HG03558 (cell line): ENCODE data around the gene SLC12A7.
"Not testable (repeated sequence)": the region's sequence is repeated elsewhere in the genome, so short reads cannot be mapped to it uniquely, and the experiment has no call there.

Experiments
- ATAC-seq: cut with Tn5 transposase; IDR thresholded peaks from one replicate; pipeline ENCODE4 v1.9.1; 2021; ENCODE audit warnings: moderate number of reproducible peaks; ENCODE audit not compliant: unreplicated experiment; ENCODE audit errors: extremely low read depth

SLC12A7 gene

DNA sequence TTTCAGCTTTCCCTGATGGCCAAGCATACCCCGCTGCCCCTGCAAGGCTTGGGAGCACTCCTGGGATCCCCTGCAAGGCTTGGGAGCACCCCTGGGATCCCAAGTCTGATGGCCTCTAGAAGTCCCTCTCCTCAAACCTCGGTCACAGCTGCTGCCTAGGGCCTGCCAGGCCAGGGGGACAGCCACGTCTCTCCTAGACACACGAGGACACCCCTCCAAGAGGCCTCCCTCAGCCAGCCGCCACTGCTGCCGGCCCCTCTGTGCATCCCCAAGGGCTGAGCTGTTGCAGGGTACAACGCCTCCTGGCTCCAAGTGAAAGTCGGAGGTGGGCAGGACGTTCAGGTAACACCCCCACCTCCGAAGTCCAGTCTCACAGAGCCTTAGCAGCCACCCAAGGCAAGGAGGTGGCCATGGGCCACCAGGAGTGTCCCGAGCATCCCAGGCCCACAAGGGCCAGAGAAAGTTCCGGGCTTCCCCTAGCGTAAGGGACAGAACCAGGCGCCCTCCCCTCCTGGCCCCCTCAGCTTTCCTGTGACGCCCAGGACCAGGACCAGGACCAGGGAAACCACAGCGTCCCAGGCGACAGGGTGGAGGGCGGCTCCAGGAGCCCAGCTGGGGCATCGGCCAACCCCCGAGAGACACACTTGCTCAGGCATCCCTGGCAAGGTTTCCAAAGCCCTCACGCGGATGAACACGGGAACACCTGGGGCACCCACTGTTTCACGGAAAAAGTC is 17.3 kb upstream of the SLC12A7 start:
- no peak for ATAC-seq

DNA sequence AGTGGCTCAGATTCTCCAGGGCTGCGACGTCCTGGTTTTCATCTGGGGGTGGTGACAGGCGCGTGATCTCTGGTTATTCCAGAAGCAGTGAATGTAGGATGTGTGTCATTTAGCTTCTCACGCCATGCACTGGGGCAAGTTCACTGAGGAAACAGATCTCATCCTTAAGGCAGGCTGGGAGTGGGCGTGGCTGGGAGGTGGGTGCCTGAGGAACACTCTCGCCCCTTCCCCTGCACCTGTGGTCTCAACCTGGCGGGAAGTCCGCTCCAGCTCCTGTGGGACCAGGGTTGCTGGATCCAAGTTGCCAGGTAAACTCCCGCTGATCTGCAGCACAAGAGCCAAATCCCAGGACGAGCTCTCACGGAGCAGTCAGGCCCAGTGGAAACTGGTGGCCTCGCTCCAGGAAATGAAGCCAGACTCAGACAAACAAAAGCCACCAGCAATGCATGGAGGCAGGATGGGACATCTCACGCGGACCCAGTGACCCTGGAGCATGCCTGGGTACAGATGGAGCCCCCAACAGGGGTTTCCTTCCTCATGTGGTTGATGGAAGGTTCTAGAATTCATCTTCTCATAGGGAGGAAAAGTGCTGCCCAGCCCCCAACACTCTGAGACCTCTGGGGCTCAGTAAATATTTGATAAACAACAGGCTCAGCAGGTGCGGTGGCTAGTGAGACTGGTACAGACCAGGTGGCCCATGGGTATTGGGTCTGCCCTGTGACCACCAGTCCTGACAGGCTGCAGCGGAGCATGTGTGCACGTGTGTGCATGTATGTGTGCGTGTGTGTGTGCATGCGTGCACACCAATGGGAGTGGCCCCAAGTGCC is 16.3 kb upstream of the SLC12A7 start:
- ATAC-seq, result no peak

DNA sequence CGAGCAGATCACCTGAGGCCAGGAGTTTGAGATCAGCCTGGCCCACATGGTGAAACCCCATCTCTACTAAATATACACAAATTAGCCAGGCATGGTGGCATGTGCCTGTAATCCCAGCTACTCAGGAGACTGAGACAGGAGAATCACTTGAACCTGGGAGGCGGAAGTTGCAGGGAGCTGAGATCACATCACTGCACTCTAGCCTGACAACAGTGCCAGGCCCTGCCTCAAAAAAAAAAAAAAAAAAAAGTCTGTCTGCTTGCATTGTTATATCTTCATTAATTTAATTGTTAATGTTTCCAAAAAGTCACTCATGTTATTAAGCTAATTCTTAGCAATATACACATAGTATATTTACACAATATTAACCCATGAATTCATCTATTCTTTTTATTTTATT is 13.8 kb upstream of the SLC12A7 start:
- not testable (repeated sequence) for ATAC-seq

- ATAC-seq, result no peak
These were observed 13.1 kb upstream of the SLC12A7 start for GRCh38 chr5:1125030-1125357.

GRCh38 chr5:1124205-1125029 is 12.6 kb upstream of the SLC12A7 start:
- no peak for ATAC-seq

DNA sequence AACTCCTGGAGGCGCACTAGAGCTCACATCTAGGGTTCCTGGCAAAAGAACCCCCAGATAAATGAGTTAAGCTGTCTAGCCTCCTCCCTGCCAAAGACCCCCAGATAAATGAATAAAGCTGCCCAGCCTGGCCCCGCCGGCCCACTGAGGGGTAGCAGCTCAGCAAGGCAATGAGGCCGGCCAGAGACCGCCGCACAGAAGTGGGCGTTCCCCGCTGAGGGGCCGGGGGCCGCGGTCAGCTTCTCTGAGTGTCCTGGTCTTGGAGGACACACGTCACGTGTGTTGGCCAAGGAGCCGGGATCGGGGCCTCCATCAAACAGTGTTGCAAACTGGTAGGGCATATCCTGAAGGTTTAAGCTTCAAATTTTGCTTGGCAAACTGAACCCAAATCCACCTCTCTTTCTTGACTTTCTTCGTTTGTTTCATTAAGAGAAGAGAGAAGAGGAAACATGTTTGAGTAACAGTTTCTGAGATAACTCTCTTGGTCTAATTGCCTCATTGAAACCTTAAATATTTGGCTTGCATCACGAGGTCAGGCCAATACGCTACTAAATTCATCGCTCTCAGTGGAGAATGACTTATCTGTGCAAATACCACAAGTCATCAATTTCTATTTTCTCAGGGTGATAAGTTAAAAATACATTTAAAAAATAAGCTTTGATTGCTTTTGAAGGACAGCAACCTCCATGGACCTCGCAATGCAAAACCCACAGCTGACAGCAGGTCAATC is 11.7 kb upstream of the SLC12A7 start:
- no peak for ATAC-seq

- ATAC-seq, result no peak
These were observed 10.8 kb upstream of the SLC12A7 start for GRCh38 chr5:1122511-1123294.

DNA sequence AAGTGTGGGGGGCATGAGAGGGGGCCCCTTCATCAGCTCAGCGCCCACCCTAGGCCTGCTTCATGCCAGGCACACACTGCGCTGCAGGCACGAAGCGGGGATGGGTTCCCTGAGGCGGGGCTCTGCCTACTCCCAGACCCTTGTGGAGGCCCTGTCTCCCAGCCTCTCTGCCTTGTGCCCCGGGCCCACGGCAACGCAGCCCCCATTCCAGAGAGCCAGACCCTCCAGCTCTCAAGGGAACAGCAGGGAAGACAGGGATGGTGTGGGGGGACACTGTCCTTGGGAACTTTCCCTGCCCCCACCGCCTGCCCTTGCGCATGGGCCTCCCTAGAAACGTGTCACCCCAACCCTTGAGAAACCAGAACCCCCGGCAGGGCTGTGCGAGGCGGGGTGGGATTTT is 10.0 kb upstream of the SLC12A7 start:
- no peak for ATAC-seq

- ATAC-seq, result no peak
These were observed 9.2 kb upstream of the SLC12A7 start for GRCh38 chr5:1121044-1121443.

DNA sequence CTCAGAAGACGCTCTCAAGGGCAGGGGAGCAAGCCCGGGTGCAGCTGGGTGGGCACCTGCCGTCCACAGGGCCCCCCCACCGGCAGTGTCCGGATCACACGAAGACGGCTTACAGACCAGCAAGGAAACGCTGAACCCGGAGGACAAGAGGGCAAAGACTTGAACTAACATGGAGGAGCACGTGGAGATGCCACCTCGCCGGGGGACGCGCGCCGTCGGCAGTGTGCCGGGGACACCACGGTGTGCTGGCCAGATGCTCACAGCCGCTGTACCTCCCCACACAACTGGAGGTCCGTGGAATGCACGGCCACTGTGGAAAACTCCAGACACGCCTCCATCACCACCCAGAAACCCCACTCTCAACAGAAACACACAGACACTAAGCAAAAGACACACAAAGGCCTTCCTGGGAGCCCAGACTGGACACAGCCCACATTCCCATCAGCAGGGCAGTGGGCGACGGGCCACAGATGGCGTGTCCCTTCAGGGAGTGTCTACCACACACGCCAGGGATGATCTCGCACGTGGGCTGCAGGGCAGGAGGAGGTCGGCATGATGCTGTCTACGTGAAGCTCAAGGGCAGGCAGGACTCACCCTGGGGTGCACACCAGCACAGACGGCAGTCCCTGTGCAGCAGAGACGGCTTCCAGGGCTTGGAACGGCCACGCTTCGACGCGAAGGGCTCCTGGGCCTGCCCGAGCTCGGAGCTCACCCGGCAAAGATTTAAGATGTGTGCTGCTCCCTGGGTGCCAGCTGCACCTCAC is 8.6 kb upstream of the SLC12A7 start:
- no peak for ATAC-seq

GRCh38 chr5:1119312-1119831 is 7.5 kb upstream of the SLC12A7 start:
- no peak for ATAC-seq

- ATAC-seq, result no peak
These were observed 6.9 kb upstream of the SLC12A7 start for GRCh38 chr5:1118738-1119137.

DNA sequence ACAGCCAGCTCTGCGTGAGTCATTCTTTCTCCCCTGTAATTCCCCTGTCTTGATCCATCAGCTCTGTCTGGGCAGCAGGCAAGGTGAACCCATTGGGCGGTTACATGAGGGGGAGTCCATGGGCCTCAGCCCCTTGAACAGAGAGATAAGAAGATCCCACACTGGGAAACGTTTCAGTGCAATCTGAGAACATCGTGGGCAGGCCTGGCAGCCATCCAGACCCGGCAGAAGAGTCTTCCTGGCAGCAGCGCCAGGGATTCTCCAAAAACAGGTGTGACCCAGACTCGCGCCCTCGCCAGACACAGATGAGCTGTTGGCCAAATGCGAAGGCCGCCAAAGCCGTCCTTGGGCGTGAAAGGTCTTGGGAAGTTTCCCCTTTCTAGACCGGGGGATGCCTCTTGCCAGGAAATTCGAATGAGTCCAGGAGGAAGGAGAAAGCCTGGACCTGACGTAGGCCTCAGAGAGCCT is 6.4 kb upstream of the SLC12A7 start:
- no peak for ATAC-seq

- no peak for ATAC-seq
These were observed 5.1 kb upstream of the SLC12A7 start for GRCh38 chr5:1116977-1117376.

GRCh38 chr5:1116109-1116740 is 4.4 kb upstream of the SLC12A7 start:
- ATAC-seq, result no peak

DNA sequence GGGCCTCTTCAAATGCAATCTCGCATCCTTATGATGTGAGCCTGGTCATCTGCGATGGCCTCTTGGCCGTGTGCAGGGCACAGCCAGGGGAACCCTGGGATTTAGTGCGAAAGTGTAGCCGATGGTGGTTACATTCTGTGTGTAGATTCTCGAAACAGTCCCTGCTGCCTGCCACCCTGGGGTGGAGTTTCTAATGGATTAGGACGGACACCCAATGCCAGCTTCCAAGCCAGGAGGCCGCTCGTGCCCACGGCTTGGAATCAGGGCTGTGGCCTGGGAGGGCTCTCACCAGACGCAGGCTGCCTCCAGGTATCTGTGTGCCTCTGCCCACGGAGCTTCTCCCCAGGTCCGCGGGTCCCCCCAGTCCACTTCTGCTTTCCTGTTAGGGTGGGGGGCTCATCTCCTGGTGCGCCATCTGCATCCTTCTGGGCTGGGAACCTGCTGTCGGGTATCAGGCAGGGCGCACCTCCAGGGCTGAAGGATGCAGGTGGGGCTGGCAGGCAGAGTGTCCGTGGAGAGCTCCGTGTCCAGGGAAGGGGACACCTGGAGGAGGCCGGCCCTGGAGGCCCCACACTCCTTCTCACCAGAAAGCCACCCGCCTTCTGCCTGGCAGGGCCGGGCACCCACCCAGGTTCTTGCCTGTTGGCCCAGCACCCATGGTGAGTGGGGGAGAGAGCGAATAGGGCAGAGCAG is 3.4 kb upstream of the SLC12A7 start:
- no peak for ATAC-seq

- no peak for ATAC-seq
These were observed 2.1 kb upstream of the SLC12A7 start for GRCh38 chr5:1113805-1114586.
